DND-41 (cell line): ENCODE measurements around the gene BACE1.

Experiments
- ATAC-seq: fragments of 200-7000 bp; cut with Tn5 transposase; 3 replicates; pipeline ENCODE4 v1.9.1; 2021; ENCODE audit warnings: low read depth; ENCODE audit not compliant: insufficient read depth
- DNase-seq: peaks from one replicate; pipeline ENCODE4 v3.0.0-alpha.2; 2020
- H2AFZ ChIP-seq: 2 replicates; pipeline ENCODE4 v1.6.0; 2012; ENCODE audit warnings: low read depth, low read length
- H3K27ac ChIP-seq: 2 replicates; pipeline ENCODE4 v1.5.1; 2012; ENCODE audit warnings: low read length, inconsistent platforms
- H3K27me3 ChIP-seq: fragments of 200-600 bp; sonication (generic); 2 replicates; pipeline ENCODE4 v1.6.0; 2012; ENCODE audit warnings: low read length, mild to moderate bottlenecking, inconsistent platforms; ENCODE audit not compliant: insufficient read depth, poor library complexity
- H3K36me3 ChIP-seq: 2 replicates; pipeline ENCODE4 v1.5.1; 2012; ENCODE audit warnings: low read length, inconsistent platforms; ENCODE audit not compliant: insufficient read depth
- H3K4me1 ChIP-seq: 2 replicates; pipeline ENCODE4 v1.5.1; 2012; ENCODE audit warnings: mild to moderate bottlenecking, low read length; ENCODE audit not compliant: insufficient read depth
- H3K4me2 ChIP-seq: 2 replicates; pipeline ENCODE4 v1.6.0; 2012; ENCODE audit warnings: mild to moderate bottlenecking, moderate library complexity, low read length, inconsistent platforms; ENCODE audit not compliant: insufficient read depth
- H3K4me3 ChIP-seq, 2 experiments: fragments of 200-600 bp in 1 of 2; shearing (Covaris generic) in 1 of 2; 2 replicates each; pipeline ENCODE4 v1.5.1; 2012 to 2016; ENCODE audit warnings: inconsistent platforms in 2 of 2, low read length in 2 of 2, mild to moderate bottlenecking in 2 of 2, low read depth in 1 of 2, moderate library complexity in 1 of 2
- H3K79me2 ChIP-seq: 2 replicates; pipeline ENCODE4 v1.6.0; 2012; ENCODE audit warnings: low read length, inconsistent platforms; ENCODE audit not compliant: insufficient read depth
- H3K9ac ChIP-seq: 2 replicates; pipeline ENCODE4 v1.6.0; 2012; ENCODE audit warnings: low read depth, mild to moderate bottlenecking, inconsistent platforms, low read length, moderate library complexity
- H3K9me3 ChIP-seq: 2 replicates; pipeline ENCODE4 v1.5.1; 2012; ENCODE audit warnings: low read length, moderate library complexity, mild to moderate bottlenecking, inconsistent platforms; ENCODE audit not compliant: insufficient read depth, severe bottlenecking
- H4K20me1 ChIP-seq: 2 replicates; pipeline ENCODE4 v1.6.0; 2012; ENCODE audit warnings: low read length; ENCODE audit not compliant: insufficient read depth
- CTCF ChIP-seq: IDR thresholded peaks from 2 replicates; pipeline ENCODE4 v1.5.1; 2012; ENCODE audit warnings: borderline replicate concordance, low read length, moderate library complexity, mild to moderate bottlenecking; ENCODE audit not compliant: poor library complexity, severe bottlenecking; ENCODE audit errors: extremely low read depth
- EZH2 ChIP-seq: IDR thresholded peaks from 3 replicates; pipeline ENCODE4 v1.6.1; 2012; ENCODE audit warnings: borderline replicate concordance, low read depth, mild to moderate bottlenecking, moderate library complexity, low read length, inconsistent platforms; ENCODE audit not compliant: severe bottlenecking

BACE1 gene

GRCh38 chr11:117295438-117296137 is 20.5 kb downstream of the BACE1 start:
- TF ChIP-seq EZH2, result no peak
- TF ChIP-seq CTCF, result no peak
- H3K9ac ChIP-seq, result no peak overlapping the region
- H3K27me3 ChIP-seq, result no peaks in the 10 kb centered on the region
- H3K4me1 ChIP-seq, result no peaks in the 10 kb centered on the region
- H3K4me3 ChIP-seq, result no peak overlapping the region
- H3K4me2 ChIP-seq, result no peak overlapping the region
- no peak for DNase-seq
- H3K79me2 ChIP-seq, result no peaks in the 10 kb centered on the region
- no peaks in the 10 kb centered on the region for H3K36me3 ChIP-seq
- H3K9me3 ChIP-seq, result no peaks in the 10 kb centered on the region
- H4K20me1 ChIP-seq, result no peaks in the 10 kb centered on the region
- no peak for ATAC-seq
- H2AFZ ChIP-seq, result no peak overlapping the region
- no peak overlapping the region for H3K27ac ChIP-seq

GRCh38 chr11:117292616-117293015 is 23.4 kb downstream of the BACE1 start:
- H3K27ac ChIP-seq, result no peak overlapping the region
- TF ChIP-seq EZH2 (no peak), CTCF (no peak)
- H3K4me2 ChIP-seq, result no peak overlapping the region
- DNase-seq (no peak), ATAC-seq (no peak)
- no peaks in the 10 kb centered on the region for H3K79me2 ChIP-seq
- no peaks in the 10 kb centered on the region for H3K27me3 ChIP-seq
- H2AFZ ChIP-seq, result no peak overlapping the region
- no peaks in the 10 kb centered on the region for H3K4me1 ChIP-seq
- no peak overlapping the region for H3K9ac ChIP-seq
- H3K4me3 ChIP-seq, result no peak overlapping the region
- no peaks in the 10 kb centered on the region for H4K20me1 ChIP-seq
- H3K36me3 ChIP-seq, result peaks cover 24% of the 10 kb centered on the region; the same call in 1 of the 2 replicates
- H3K9me3 ChIP-seq, result no peaks in the 10 kb centered on the region

- H3K4me2 ChIP-seq, result no peak within 1 kb of the TSS
- ATAC-seq, result no peak
- TF ChIP-seq CTCF, result no peak
- TF ChIP-seq EZH2, result no peak
- no peaks in the 10 kb centered on the region for H3K4me1 ChIP-seq
- no peak within 1 kb of the TSS for H3K4me3 ChIP-seq
- no peaks in the 10 kb centered on the region for H3K27me3 ChIP-seq
- no peaks in the 10 kb centered on the region for H4K20me1 ChIP-seq
- H3K9ac ChIP-seq, result no peak within 1 kb of the TSS
- peaks cover 37% of the 10 kb centered on the region; the same call in 1 of the 2 replicates for H3K36me3 ChIP-seq
- no peak within 1 kb of the TSS for H2AFZ ChIP-seq
- DNase-seq, result no peak
- no peaks in the 10 kb centered on the region for H3K79me2 ChIP-seq
- no peaks in the 10 kb centered on the region for H3K9me3 ChIP-seq
- H3K27ac ChIP-seq, result no peak within 1 kb of the TSS
These were observed 25.2 kb downstream of the BACE1 start, which contains the start of gene BACE1-AS for GRCh38 chr11:117290809-117291396. BACE1-AS (plus strand) TSS chr11:117291346.
